ENCODE measurements around the gene HOXA11. TPM values are rescaled to one million over a fixed set of nuclear protein-coding genes. Genes with fewer than 3 reads are reported as not detected.

HOXA11 gene
- total and polyA plus RNA-seq, 4 experiments from 2014 or later, result not detected

DNA sequence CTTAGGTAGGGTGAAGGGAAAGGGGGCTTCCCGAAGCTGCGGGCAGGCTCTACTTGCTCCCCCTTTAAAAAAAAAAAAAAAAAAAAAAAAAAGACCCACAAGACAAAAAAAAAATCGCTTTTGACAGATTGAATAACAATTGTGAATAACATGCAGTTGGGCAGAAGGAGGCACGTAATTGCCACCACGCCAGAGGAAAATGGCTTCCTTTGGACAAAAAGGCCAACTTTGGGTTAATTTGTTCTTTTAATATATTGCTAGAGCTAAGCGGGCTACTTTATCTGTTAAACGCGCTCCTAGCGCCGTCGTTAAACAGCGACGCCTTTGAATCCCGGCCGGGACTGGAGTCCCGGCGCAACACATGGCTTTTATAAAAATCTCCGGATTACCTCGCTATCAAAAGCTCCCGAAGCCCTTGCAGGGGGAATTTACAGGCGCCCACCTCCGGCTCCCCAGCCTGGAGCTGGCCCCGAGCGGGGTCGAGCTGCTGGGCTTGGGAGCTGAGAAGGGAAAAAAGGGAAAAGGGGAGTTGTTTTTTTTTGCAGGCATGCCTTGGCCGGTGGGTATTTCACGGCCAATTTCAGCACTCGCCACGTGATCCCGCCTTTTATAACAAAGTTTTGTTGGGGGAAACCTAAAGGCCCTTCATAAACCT, 1.2 kb downstream of the HOXA11 start:
- no peak overlapping the region for H3K27ac ChIP-seq (ENCODE audit: low read depth, low read length)
- CTCF ChIA-PET (ENCODE audit: partially characterized antibody), result interaction anchor here (1.0 to 1.6 kb wide), 3 partner anchors 11 to 508 kb away, joined by 3 to 6 read pairs (median 3); no protein-coding TSS in a partner anchor
- H3K27me3 ChIP-seq (ENCODE audit: insufficient read depth, low read length), result peaks cover 76% of the 10 kb centered on the region
- H3K36me3 Mint-ChIP-seq, result peaks cover 1 to 4% of the 10 kb centered on the region in 2 donors
- peaks cover 67 to 73% of the 10 kb centered on the region in 2 donors for H3K27me3 Mint-ChIP-seq
- no peaks in the 10 kb centered on the region for H3K36me3 ChIP-seq (ENCODE audit: insufficient read depth, low read length)
- peaks cover 27 to 59% (median 42%) of the 10 kb centered on the region in 4 donors for H3K4me1 Mint-ChIP-seq
- intact Hi-C loops (cut with micrococcal nuclease), result loop anchor here (1.0 kb wide), 1 partner anchor 11 kb away; no protein-coding TSS in a partner anchor
- peak overlapping the region in 7 of 8 donors; percentile 61 to 77 (median 72) for H3K4me3 Mint-ChIP-seq
- peaks cover 55% of the 10 kb centered on the region for H3K4me1 ChIP-seq (ENCODE audit: insufficient read depth, low read length)
- no peaks in the 10 kb centered on the region for H3K9me3 ChIP-seq (ENCODE audit: control insufficient read depth in 1 of 2, low read length in 2 of 2)
- POLR2A ChIA-PET (ENCODE audit: partially characterized antibody), result interaction anchor here (0.5 to 2.0 kb wide), 7 partner anchors 10 to 984 kb away, joined by 3 to 9 read pairs (median 3); partner anchors contain the start of gene HOXA10
- H3K4me3 ChIP-seq (ENCODE audit: low read length in 2 of 2), result no peak overlapping the region
- peak overlapping the region in 3 of 7 donors; percentile 62 to 89 (median 68) for H3K27ac Mint-ChIP-seq
- peaks cover 0 to 15% (median 1%) of the 10 kb centered on the region in 8 donors for H3K9me3 Mint-ChIP-seq
- DNase-seq, result no peak

DNA sequence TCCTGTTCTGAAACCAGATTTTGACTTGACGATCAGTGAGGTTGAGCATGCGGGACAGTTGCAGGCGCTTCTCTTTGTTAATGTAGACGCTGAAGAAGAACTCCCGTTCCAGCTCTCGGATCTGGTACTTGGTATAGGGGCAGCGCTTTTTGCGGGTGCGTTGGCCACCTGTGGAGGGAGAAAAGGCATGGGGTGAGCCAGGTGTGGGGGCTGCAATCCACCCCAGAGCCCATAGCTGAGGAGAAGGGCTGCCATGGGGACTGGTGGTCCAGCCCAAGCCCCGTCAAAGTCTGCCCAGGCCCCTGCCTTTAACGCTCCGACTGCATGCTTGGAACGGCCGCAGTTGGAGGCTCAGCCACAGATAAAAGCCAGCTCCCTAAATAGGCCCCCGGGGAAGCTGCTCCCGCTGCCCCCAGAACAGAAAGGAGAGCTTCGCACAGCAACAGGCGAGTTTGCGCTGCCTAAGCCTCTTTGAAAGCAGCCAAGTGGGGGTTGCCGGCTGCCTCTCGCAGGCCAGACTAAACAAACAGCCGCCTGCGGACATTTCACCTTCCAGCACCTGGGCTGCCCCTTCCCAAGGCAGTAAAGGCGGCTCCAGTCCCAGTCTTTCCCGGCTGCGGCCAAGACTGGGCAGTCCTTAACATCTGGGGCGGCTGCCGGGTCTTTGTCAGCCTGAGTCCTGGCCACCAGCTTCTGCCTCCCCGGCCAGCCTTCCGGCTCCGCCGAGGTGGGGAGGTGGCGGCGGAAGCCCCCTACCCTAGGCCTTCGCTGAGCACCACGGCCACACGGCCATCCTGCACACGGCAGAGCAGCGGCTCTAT, 2.0 kb downstream of the HOXA11 start:
- POLR2A ChIA-PET (ENCODE audit: partially characterized antibody), result interaction anchor here (0.5 to 2.0 kb wide), 6 partner anchors 8 to 983 kb away, joined by 3 to 9 read pairs (median 3); partner anchors contain the start of gene HOXA10

DNA sequence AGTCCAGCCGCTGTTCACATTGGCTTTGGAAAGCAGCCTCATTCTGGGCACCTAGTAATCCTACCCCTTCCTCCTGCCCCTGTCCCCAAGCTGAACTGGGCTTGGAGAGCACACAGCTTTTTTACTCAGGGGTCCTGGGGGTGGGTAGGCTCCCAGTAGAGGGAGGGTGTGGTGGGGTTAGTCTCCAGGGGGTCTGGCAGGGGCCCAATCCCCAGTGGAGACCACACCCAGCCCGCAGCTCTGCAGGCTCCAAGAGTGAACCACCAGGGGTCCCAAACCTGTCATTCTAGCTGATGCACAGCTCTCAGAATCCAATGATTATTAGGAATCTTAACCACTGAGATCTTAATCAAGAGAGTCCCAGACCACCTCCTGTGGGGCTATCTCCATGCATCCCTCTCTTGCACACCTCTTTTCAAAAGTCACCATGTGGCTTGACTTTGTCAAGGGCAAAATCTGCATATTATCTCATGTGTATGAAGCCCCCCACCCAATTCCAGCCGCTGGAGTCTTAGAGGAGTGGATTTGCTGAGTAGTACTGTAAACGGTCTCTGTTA, 2.7 kb downstream of the HOXA11 start:
- peaks cover 1 to 4% of the 10 kb centered on the region in 2 donors for H3K36me3 Mint-ChIP-seq
- H3K9me3 Mint-ChIP-seq, result peaks cover 0 to 15% (median 1%) of the 10 kb centered on the region in 8 donors
- CTCF ChIA-PET (ENCODE audit: partially characterized antibody), result interaction anchor here (0.6 to 1.6 kb wide), 5 partner anchors 8 to 42 kb away, joined by 3 to 6 read pairs (median 5); no protein-coding TSS in a partner anchor
- Histone ChIP-seq H3K36me3 (ENCODE audit: insufficient read depth, low read length) (no peaks in the 10 kb centered on the region), H3K9me3 (ENCODE audit: control insufficient read depth in 1 of 2, low read length in 2 of 2) (no peaks in the 10 kb centered on the region), H3K27me3 (ENCODE audit: insufficient read depth, low read length) (peaks cover 62% of the 10 kb centered on the region), H3K4me1 (ENCODE audit: insufficient read depth, low read length) (peaks cover 41% of the 10 kb centered on the region), H3K27ac (ENCODE audit: low read depth, low read length) (no peak overlapping the region), H3K4me3 (ENCODE audit: low read length in 2 of 2) (no peak overlapping the region)
- POLR2A ChIA-PET (ENCODE audit: partially characterized antibody), result interaction anchor here (1.2 to 2.0 kb wide), 2 partner anchors 8 kb away, joined by 3 to 9 read pairs; partner anchors contain the start of gene HOXA10
- DNase-seq, result no peak
- peaks cover 20 to 44% (median 30%) of the 10 kb centered on the region in 4 donors for H3K4me1 Mint-ChIP-seq
- H3K4me3 Mint-ChIP-seq, result no peak overlapping the region
- peaks cover 63 to 72% of the 10 kb centered on the region in 2 donors for H3K27me3 Mint-ChIP-seq
- intact Hi-C loops (cut with micrococcal nuclease), result no loop called here
- H3K27ac Mint-ChIP-seq, result peak overlapping the region in 2 of 7 donors; percentile 37 to 89

More for the DNA sequence above, 2.0 kb downstream of the HOXA11 start:
- H3K4me1 ChIP-seq (ENCODE audit: insufficient read depth, low read length), result peaks cover 48% of the 10 kb centered on the region
- peaks cover 69% of the 10 kb centered on the region for H3K27me3 ChIP-seq (ENCODE audit: insufficient read depth, low read length)
- Mint-ChIP-seq H3K27ac (peak overlapping the region in 3 of 7 donors; percentile 37 to 89 (median 48)), H3K9me3 (peaks cover 0 to 15% (median 1%) of the 10 kb centered on the region in 8 donors), H3K36me3 (peaks cover 1 to 4% of the 10 kb centered on the region in 2 donors), H3K27me3 (peaks cover 65 to 72% of the 10 kb centered on the region in 2 donors), H3K4me3 (peak overlapping the region in 3 of 8 donors; percentile 25 to 77 (median 29)), H3K4me1 (peaks cover 21 to 52% (median 35%) of the 10 kb centered on the region in 4 donors)
- H3K9me3 ChIP-seq (ENCODE audit: control insufficient read depth in 1 of 2, low read length in 2 of 2), result no peaks in the 10 kb centered on the region
- H3K27ac ChIP-seq (ENCODE audit: low read depth, low read length), result no peak overlapping the region
- H3K4me3 ChIP-seq (ENCODE audit: low read length in 2 of 2), result no peak overlapping the region
- H3K36me3 ChIP-seq (ENCODE audit: insufficient read depth, low read length), result no peaks in the 10 kb centered on the region
- intact Hi-C loops (cut with micrococcal nuclease), result no loop called here
- no peak for DNase-seq
- CTCF ChIA-PET (ENCODE audit: partially characterized antibody), result interaction anchor here (1.0 to 1.6 kb wide), 5 partner anchors 8 to 508 kb away, joined by 3 to 6 read pairs (median 5); no protein-coding TSS in a partner anchor

DNA sequence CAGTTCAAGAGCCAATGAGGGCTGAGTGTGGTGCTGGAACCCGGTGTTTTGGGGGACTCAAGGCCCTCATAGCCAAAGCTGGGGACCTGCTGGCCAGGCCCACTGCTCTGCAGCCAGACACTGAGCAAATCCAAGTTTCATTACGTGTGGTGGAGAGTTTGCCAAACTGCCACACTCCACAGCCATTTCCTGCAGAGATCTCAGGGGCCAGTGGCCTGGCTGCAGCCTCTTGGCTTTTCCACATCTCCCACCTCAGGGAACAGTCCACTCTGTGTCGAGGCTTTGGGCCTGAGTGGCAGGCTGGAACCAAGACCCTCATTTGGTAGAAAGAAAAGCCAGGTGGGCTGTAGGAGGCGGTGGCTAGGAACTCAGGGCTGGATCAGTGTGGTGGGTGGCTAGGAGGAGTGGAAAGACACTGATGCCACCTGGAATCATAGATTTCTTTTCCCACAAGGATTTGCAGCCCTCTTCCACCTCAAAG, 3.2 kb downstream of the HOXA11 start:
- CTCF ChIA-PET (ENCODE audit: partially characterized antibody), result interaction anchor here (0.6 to 1.6 kb wide), 4 partner anchors 9 to 41 kb away, joined by 3 to 6 read pairs (median 5); no protein-coding TSS in a partner anchor
- Mint-ChIP-seq H3K27me3 (peaks cover 58 to 70% of the 10 kb centered on the region in 2 donors), H3K4me3 (peak overlapping the region in 1 of 8 donors; percentile 35), H3K9me3 (peaks cover 0 to 15% (median 1%) of the 10 kb centered on the region in 8 donors), H3K36me3 (peaks cover 1 to 4% of the 10 kb centered on the region in 2 donors), H3K27ac (peak overlapping the region in 2 of 7 donors; percentile 53 to 89), H3K4me1 (peaks cover 20 to 40% (median 28%) of the 10 kb centered on the region in 4 donors)
- intact Hi-C loops (cut with micrococcal nuclease), result no loop called here
- POLR2A ChIA-PET (ENCODE audit: partially characterized antibody), result interaction anchor here (1.2 kb wide), 1 partner anchor 9 kb away, joined by 3 read pairs; no protein-coding TSS in a partner anchor
- Histone ChIP-seq H3K4me3 (ENCODE audit: low read length in 2 of 2) (no peak overlapping the region), H3K9me3 (ENCODE audit: control insufficient read depth in 1 of 2, low read length in 2 of 2) (no peaks in the 10 kb centered on the region), H3K36me3 (ENCODE audit: insufficient read depth, low read length) (no peaks in the 10 kb centered on the region), H3K4me1 (ENCODE audit: insufficient read depth, low read length) (peaks cover 40% of the 10 kb centered on the region), H3K27me3 (ENCODE audit: insufficient read depth, low read length) (peaks cover 57% of the 10 kb centered on the region), H3K27ac (ENCODE audit: low read depth, low read length) (no peak overlapping the region)
- no peak for DNase-seq

DNA sequence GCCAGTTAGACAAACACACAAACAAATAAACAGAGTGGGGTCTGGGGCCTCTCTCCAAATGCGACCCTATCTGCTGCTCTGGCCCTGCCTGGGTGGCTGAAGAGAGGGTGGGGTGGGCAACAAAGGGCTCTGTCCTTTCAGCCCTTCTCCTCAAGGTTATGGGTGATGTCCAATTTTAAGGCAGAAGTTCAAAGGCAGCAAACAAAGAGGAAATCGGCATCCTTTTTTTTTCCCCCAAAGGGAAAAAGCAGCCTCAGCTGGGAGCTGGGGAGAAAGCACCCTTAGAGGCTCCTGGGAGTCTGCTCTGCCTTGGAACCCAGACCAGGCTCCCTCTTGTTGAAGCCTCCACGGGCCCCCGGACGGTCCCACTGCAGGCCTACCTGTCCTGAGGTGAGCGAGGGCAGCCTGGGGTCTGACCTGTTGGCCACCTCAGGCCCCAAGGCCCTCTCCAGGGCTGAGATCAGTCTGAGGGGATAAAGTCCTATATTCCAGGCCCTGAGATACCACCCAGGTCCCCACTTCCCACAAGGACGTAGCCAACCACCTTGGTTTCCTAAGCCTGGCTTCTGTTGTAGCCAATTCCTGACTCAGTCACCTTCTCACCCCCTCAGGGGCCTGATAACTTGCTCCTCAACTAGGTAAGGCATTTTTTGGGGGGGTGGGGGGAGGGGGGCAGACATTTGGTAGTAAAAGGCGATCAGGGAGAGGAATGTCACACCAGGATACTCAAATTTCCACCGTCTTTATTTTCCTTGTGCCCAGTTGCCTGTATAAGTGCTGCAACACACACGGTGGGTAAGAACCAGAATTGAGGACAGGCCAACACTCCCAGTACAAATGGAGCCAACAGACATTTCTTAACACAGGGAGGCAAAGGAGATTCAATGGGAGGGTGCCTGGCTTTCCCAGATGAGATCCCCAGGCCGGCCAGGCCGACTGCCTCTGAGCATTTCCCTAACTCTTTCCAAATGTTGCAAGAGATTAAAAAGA, 4.3 kb downstream of the HOXA11 start:
- peaks cover 58 to 73% of the 10 kb centered on the region in 2 donors for H3K27me3 Mint-ChIP-seq
- DNase-seq, result no peak
- ChIA-PET POLR2A (ENCODE audit: partially characterized antibody) (interaction anchor here (0.6 kb wide), 1 partner anchor 8 kb away, joined by 4 read pairs; no protein-coding TSS in a partner anchor), CTCF (ENCODE audit: partially characterized antibody) (interaction anchor here (0.6 to 4.4 kb wide), 16 partner anchors 8 to 1325 kb away, joined by 3 to 38 read pairs (median 6); no protein-coding TSS in a partner anchor)
- Histone ChIP-seq H3K9me3 (ENCODE audit: control insufficient read depth in 1 of 2, low read length in 2 of 2) (no peaks in the 10 kb centered on the region), H3K4me3 (ENCODE audit: low read length in 2 of 2) (no peak overlapping the region), H3K27ac (ENCODE audit: low read depth, low read length) (no peak overlapping the region), H3K4me1 (ENCODE audit: insufficient read depth, low read length) (peaks cover 31% of the 10 kb centered on the region), H3K36me3 (ENCODE audit: insufficient read depth, low read length) (no peaks in the 10 kb centered on the region), H3K27me3 (ENCODE audit: insufficient read depth, low read length) (peaks cover 45% of the 10 kb centered on the region)
- peak overlapping the region in 2 of 8 donors; percentile 20 to 36 for H3K4me3 Mint-ChIP-seq
- peaks cover 0 to 4% of the 10 kb centered on the region in 2 donors for H3K36me3 Mint-ChIP-seq
- peak overlapping the region in 3 of 7 donors; percentile 8 to 68 (median 65) for H3K27ac Mint-ChIP-seq
- intact Hi-C loops (cut with micrococcal nuclease), result no loop called here
- peaks cover 0 to 11% (median under 1%) of the 10 kb centered on the region in 8 donors for H3K9me3 Mint-ChIP-seq
- H3K4me1 Mint-ChIP-seq, result peaks cover 13 to 30% (median 20%) of the 10 kb centered on the region in 4 donors

Data from CD4-positive, alpha-beta memory T cell (primary cell).